H1 (cell line): ENCODE results near the gene SNAI1.

Experiments used
- BRCA1 ChIP-seq: IDR thresholded peaks from 2 replicates; pipeline ENCODE4 v1.6.1; 2012; ENCODE audit warnings: low read depth, low read length, improper control_type of control experiment
- CEBPB ChIP-seq: IDR thresholded peaks from 2 replicates; pipeline ENCODE4 v1.6.1; 2012; ENCODE audit warnings: low read depth, low read length
- EGR1 ChIP-seq: IDR thresholded peaks from 2 replicates; pipeline ENCODE4 v1.6.1; 2011; ENCODE audit warnings: low read depth, low read length, borderline replicate concordance
- EZH2 ChIP-seq: fragments of 200-600 bp; sonication (generic); IDR thresholded peaks from 2 replicates; pipeline ENCODE4 v1.7.1; 2012; ENCODE audit warnings: low read depth, mild to moderate bottlenecking, moderate library complexity, low read length, inconsistent platforms; ENCODE audit not compliant: severe bottlenecking
- HDAC2 ChIP-seq, 2 experiments: fragments of 300-600 bp in 1 of 2; sonication (generic) in 1 of 2; IDR thresholded peaks; 2 replicates each; pipeline ENCODE4 v1.6.1; 2011 to 2012; ENCODE audit warnings: low read depth in 2 of 2, low read length in 2 of 2, mild to moderate bottlenecking in 2 of 2, moderate library complexity in 2 of 2, borderline replicate concordance in 1 of 2, inconsistent platforms in 1 of 2
- JUND ChIP-seq: IDR thresholded peaks from 2 replicates; pipeline ENCODE4 v1.6.1; 2011; ENCODE audit warnings: mild to moderate bottlenecking, improper control_type of control experiment, low read length
- PHF8 ChIP-seq: fragments of 200-600 bp; sonication (generic); conservative IDR thresholded peaks from 2 replicates; pipeline ENCODE4 v1.7.1; 2012; ENCODE audit warnings: low read depth, mild to moderate bottlenecking, inconsistent platforms, low read length, moderate library complexity
- ZNF274 ChIP-seq: IDR thresholded peaks from 2 replicates; pipeline ENCODE4 v1.7.0; 2012; ENCODE audit warnings: low read length, borderline replicate concordance; ENCODE audit errors: extremely low read depth
- TF ChIP-seq, protein P1 (sequence below), 3 experiments: IDR thresholded peaks; 1 replicate in 2 of 3; 2 replicates in 1 of 3; pipeline versions ENCODE4 v1.5.1 to v1.6.1; 2011; ENCODE audit warnings: low read length in 3 of 3, mild to moderate bottlenecking in 3 of 3, inconsistent platforms in 2 of 3, low read depth in 1 of 3, moderate library complexity in 1 of 3; ENCODE audit not compliant: insufficient read depth in 1 of 3; ENCODE audit errors: control extremely low read depth in 1 of 3
- TF ChIP-seq, protein P2 (sequence below): fragments of 300-600 bp; sonication (generic); IDR thresholded peaks from 2 replicates; pipeline ENCODE4 v1.7.1; 2012; ENCODE audit warnings: low read length, moderate library complexity, mild to moderate bottlenecking, inconsistent platforms; ENCODE audit not compliant: insufficient replicate concordance

DNA sequence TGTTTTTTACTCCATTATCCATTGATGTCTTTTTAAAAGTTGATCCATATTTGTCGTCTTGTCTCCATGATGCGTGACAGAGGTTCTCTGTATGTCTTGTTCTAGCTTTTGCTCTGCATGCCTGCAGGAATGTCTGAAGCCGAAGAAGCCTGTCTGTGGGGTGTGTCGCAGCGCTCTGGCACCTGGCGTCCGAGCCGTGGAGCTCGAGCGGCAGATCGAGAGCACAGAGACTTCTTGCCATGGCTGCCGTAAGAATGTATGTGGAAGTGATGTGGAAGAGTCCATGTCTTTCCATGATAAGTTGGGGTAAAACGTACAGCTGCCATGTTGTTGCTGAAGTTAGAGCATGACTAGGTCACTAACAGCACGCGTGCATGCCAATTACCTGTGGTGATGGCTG lies 41.3 kb upstream of the SNAI1 start:
- TF ChIP-seq, protein P1, sequence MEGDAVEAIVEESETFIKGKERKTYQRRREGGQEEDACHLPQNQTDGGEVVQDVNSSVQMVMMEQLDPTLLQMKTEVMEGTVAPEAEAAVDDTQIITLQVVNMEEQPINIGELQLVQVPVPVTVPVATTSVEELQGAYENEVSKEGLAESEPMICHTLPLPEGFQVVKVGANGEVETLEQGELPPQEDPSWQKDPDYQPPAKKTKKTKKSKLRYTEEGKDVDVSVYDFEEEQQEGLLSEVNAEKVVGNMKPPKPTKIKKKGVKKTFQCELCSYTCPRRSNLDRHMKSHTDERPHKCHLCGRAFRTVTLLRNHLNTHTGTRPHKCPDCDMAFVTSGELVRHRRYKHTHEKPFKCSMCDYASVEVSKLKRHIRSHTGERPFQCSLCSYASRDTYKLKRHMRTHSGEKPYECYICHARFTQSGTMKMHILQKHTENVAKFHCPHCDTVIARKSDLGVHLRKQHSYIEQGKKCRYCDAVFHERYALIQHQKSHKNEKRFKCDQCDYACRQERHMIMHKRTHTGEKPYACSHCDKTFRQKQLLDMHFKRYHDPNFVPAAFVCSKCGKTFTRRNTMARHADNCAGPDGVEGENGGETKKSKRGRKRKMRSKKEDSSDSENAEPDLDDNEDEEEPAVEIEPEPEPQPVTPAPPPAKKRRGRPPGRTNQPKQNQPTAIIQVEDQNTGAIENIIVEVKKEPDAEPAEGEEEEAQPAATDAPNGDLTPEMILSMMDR (IDR thresholded peaks at IDR 0.05; ENCODE audit: control extremely low read depth in 1 of 3, insufficient read depth in 1 of 3, low read depth in 1 of 3, low read length in 3 of 3) = no peak
- TF ChIP-seq HDAC2 (IDR thresholded peaks at IDR 0.05; ENCODE audit: borderline replicate concordance in 1 of 2, low read depth in 2 of 2, low read length in 2 of 2) = no peak
- TF ChIP-seq, protein P2, sequence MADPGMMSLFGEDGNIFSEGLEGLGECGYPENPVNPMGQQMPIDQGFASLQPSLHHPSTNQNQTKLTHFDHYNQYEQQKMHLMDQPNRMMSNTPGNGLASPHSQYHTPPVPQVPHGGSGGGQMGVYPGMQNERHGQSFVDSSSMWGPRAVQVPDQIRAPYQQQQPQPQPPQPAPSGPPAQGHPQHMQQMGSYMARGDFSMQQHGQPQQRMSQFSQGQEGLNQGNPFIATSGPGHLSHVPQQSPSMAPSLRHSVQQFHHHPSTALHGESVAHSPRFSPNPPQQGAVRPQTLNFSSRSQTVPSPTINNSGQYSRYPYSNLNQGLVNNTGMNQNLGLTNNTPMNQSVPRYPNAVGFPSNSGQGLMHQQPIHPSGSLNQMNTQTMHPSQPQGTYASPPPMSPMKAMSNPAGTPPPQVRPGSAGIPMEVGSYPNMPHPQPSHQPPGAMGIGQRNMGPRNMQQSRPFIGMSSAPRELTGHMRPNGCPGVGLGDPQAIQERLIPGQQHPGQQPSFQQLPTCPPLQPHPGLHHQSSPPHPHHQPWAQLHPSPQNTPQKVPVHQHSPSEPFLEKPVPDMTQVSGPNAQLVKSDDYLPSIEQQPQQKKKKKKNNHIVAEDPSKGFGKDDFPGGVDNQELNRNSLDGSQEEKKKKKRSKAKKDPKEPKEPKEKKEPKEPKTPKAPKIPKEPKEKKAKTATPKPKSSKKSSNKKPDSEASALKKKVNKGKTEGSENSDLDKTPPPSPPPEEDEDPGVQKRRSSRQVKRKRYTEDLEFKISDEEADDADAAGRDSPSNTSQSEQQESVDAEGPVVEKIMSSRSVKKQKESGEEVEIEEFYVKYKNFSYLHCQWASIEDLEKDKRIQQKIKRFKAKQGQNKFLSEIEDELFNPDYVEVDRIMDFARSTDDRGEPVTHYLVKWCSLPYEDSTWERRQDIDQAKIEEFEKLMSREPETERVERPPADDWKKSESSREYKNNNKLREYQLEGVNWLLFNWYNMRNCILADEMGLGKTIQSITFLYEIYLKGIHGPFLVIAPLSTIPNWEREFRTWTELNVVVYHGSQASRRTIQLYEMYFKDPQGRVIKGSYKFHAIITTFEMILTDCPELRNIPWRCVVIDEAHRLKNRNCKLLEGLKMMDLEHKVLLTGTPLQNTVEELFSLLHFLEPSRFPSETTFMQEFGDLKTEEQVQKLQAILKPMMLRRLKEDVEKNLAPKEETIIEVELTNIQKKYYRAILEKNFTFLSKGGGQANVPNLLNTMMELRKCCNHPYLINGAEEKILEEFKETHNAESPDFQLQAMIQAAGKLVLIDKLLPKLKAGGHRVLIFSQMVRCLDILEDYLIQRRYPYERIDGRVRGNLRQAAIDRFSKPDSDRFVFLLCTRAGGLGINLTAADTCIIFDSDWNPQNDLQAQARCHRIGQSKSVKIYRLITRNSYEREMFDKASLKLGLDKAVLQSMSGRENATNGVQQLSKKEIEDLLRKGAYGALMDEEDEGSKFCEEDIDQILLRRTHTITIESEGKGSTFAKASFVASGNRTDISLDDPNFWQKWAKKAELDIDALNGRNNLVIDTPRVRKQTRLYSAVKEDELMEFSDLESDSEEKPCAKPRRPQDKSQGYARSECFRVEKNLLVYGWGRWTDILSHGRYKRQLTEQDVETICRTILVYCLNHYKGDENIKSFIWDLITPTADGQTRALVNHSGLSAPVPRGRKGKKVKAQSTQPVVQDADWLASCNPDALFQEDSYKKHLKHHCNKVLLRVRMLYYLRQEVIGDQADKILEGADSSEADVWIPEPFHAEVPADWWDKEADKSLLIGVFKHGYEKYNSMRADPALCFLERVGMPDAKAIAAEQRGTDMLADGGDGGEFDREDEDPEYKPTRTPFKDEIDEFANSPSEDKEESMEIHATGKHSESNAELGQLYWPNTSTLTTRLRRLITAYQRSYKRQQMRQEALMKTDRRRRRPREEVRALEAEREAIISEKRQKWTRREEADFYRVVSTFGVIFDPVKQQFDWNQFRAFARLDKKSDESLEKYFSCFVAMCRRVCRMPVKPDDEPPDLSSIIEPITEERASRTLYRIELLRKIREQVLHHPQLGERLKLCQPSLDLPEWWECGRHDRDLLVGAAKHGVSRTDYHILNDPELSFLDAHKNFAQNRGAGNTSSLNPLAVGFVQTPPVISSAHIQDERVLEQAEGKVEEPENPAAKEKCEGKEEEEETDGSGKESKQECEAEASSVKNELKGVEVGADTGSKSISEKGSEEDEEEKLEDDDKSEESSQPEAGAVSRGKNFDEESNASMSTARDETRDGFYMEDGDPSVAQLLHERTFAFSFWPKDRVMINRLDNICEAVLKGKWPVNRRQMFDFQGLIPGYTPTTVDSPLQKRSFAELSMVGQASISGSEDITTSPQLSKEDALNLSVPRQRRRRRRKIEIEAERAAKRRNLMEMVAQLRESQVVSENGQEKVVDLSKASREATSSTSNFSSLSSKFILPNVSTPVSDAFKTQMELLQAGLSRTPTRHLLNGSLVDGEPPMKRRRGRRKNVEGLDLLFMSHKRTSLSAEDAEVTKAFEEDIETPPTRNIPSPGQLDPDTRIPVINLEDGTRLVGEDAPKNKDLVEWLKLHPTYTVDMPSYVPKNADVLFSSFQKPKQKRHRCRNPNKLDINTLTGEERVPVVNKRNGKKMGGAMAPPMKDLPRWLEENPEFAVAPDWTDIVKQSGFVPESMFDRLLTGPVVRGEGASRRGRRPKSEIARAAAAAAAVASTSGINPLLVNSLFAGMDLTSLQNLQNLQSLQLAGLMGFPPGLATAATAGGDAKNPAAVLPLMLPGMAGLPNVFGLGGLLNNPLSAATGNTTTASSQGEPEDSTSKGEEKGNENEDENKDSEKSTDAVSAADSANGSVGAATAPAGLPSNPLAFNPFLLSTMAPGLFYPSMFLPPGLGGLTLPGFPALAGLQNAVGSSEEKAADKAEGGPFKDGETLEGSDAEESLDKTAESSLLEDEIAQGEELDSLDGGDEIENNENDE = no peak
- TF ChIP-seq ZNF274 = no peak
- TF ChIP-seq CEBPB = no peak
- TF ChIP-seq BRCA1 = no peak
- TF ChIP-seq PHF8 = no peak
- no peak for TF ChIP-seq EZH2
- no peak for TF ChIP-seq JUND
- no peak for TF ChIP-seq EGR1
